ENCODE results near the gene IFT88. TPM values are rescaled to one million over a fixed set of nuclear protein-coding genes. Genes with fewer than 3 reads are reported as not detected.

The IFT88 gene
- total RNA-seq, 1 donor from 2014 or later = 22.5 TPM

- Mint-ChIP-seq H3K4me3 (peak overlapping the region; percentile 28), H3K4me1 (peaks cover 36% of the 10 kb centered on the region), H3K9me3 (peaks cover 4% of the 10 kb centered on the region), H3K36me3 (ENCODE audit: low read depth) (peaks cover 4% of the 10 kb centered on the region), H3K27ac (ENCODE audit: unreplicated experiment) (no peak overlapping the region), H3K27me3 (ENCODE audit: low read depth) (no peaks in the 10 kb centered on the region)
- TF ChIP-seq CTCF (conservative IDR thresholded peaks at IDR 0.05) = no peak
- no peak for DNase-seq (ENCODE audit: low read depth, low spot score)
These were observed 8.0 kb upstream of the IFT88 start for GRCh38 chr13:20558982-20559381.

GRCh38 chr13:20559659-20560356, 7.1 kb upstream of the IFT88 start:
- TF ChIP-seq CTCF (conservative IDR thresholded peaks at IDR 0.05) = no peak
- Mint-ChIP-seq H3K27ac (ENCODE audit: unreplicated experiment) (peak overlapping the region; percentile 64), H3K27me3 (ENCODE audit: low read depth) (no peaks in the 10 kb centered on the region), H3K4me1 (peaks cover 33% of the 10 kb centered on the region), H3K9me3 (peaks cover 6% of the 10 kb centered on the region), H3K36me3 (ENCODE audit: low read depth) (peaks cover 11% of the 10 kb centered on the region), H3K4me3 (no peak overlapping the region)
- no peak for DNase-seq (ENCODE audit: low read depth, low spot score)

- Mint-ChIP-seq H3K9me3 (peaks cover 9% of the 10 kb centered on the region), H3K4me3 (peak overlapping the region; percentile 38), H3K4me1 (peaks cover 34% of the 10 kb centered on the region), H3K36me3 (ENCODE audit: low read depth) (peaks cover 19% of the 10 kb centered on the region), H3K27me3 (ENCODE audit: low read depth) (no peaks in the 10 kb centered on the region), H3K27ac (ENCODE audit: unreplicated experiment) (peak overlapping the region; percentile 9)
- DNase-seq (ENCODE audit: low read depth, low spot score) = no peak
- no peak for TF ChIP-seq CTCF (conservative IDR thresholded peaks at IDR 0.05)
These were observed 5.2 kb upstream of the IFT88 start for GRCh38 chr13:20561741-20562140.

GRCh38 chr13:20565115-20565736, 1.7 kb upstream of the IFT88 start:
- H3K27me3 Mint-ChIP-seq (ENCODE audit: low read depth) = no peaks in the 10 kb centered on the region
- peak overlapping the region; percentile 48 for H3K27ac Mint-ChIP-seq (ENCODE audit: unreplicated experiment)
- peaks cover 13% of the 10 kb centered on the region for H3K9me3 Mint-ChIP-seq
- H3K4me3 Mint-ChIP-seq = peak overlapping the region; percentile 70
- peaks cover 27% of the 10 kb centered on the region for H3K36me3 Mint-ChIP-seq (ENCODE audit: low read depth)
- H3K4me1 Mint-ChIP-seq = peaks cover 32% of the 10 kb centered on the region
- DNase-seq (ENCODE audit: low read depth, low spot score) = no peak
- TF ChIP-seq CTCF (conservative IDR thresholded peaks at IDR 0.05) = no peak

GRCh38 chr13:20566468-20566897, 474 bp upstream of the IFT88 start:
- TF ChIP-seq CTCF (conservative IDR thresholded peaks at IDR 0.05) = no peak
- H3K4me1 Mint-ChIP-seq = peaks cover 24% of the 10 kb centered on the region
- peaks cover 16% of the 10 kb centered on the region for H3K9me3 Mint-ChIP-seq
- H3K4me3 Mint-ChIP-seq = peak overlapping the region; percentile 98
- H3K27ac Mint-ChIP-seq (ENCODE audit: unreplicated experiment) = peak overlapping the region; percentile 92
- H3K27me3 Mint-ChIP-seq (ENCODE audit: low read depth) = no peaks in the 10 kb centered on the region
- peaks cover 31% of the 10 kb centered on the region for H3K36me3 Mint-ChIP-seq (ENCODE audit: low read depth)
- no peak for DNase-seq (ENCODE audit: low read depth, low spot score)

All from neural crest cell (in vitro differentiated cells).